HG03575 (cell line): ENCODE measurements around the gene DNAH14.

ENCODE experiments used
- ATAC-seq: cut with Tn5 transposase; IDR thresholded peaks from one replicate; pipeline ENCODE4 v1.9.1; 2021; ENCODE audit not compliant: unreplicated experiment, insufficient number of reproducible peaks, low FRiP score; ENCODE audit errors: extremely low read depth

DNAH14 gene

GRCh38 chr1:225428881-225429455 lies 499.5 kb downstream of the DNAH14 start:
- no peak for ATAC-seq

GRCh38 chr1:225430301-225430700 lies 500.8 kb downstream of the DNAH14 start:
- ATAC-seq = no peak

GRCh38 chr1:225431081-225431863 lies 501.8 kb downstream of the DNAH14 start:
- no peak for ATAC-seq

- ATAC-seq = no peak
Observed at GRCh38 chr1:225434046-225434445, 504.6 kb downstream of the DNAH14 start.

- ATAC-seq = no peak
Observed at GRCh38 chr1:225435076-225435475, 505.6 kb downstream of the DNAH14 start.

GRCh38 chr1:225435487-225435886 lies 506.0 kb downstream of the DNAH14 start:
- no peak for ATAC-seq

- no peak for ATAC-seq
Observed at GRCh38 chr1:225435957-225436392, 506.5 kb downstream of the DNAH14 start.

GRCh38 chr1:225437710-225438437 lies 508.4 kb downstream of the DNAH14 start:
- ATAC-seq = no peak

GRCh38 chr1:225440380-225441221 lies 511.1 kb downstream of the DNAH14 start:
- no peak for ATAC-seq

- no peak for ATAC-seq
Observed at GRCh38 chr1:225441314-225442122, 512.0 kb downstream of the DNAH14 start.

GRCh38 chr1:225442123-225442505 lies 512.6 kb downstream of the DNAH14 start:
- no peak for ATAC-seq

- no peak for ATAC-seq
Observed at GRCh38 chr1:225445639-225446594, 516.4 kb downstream of the DNAH14 start.

GRCh38 chr1:225446595-225446960 lies 517.1 kb downstream of the DNAH14 start:
- no peak for ATAC-seq

GRCh38 chr1:225446981-225447615 lies 517.6 kb downstream of the DNAH14 start:
- no peak for ATAC-seq

GRCh38 chr1:225447650-225448089 lies 518.2 kb downstream of the DNAH14 start:
- no peak for ATAC-seq

- no peak for ATAC-seq
Observed at GRCh38 chr1:225448146-225448805, 518.8 kb downstream of the DNAH14 start.
